ENCODE measurements around the gene CARS1. TPM values are rescaled to one million over a fixed set of nuclear protein-coding genes. Genes with fewer than 3 reads are reported as not detected.

Gene CARS1
- total and polyA plus RNA-seq, 4 donors = 27.3 to 62.3 (median 37.7) TPM

DNA sequence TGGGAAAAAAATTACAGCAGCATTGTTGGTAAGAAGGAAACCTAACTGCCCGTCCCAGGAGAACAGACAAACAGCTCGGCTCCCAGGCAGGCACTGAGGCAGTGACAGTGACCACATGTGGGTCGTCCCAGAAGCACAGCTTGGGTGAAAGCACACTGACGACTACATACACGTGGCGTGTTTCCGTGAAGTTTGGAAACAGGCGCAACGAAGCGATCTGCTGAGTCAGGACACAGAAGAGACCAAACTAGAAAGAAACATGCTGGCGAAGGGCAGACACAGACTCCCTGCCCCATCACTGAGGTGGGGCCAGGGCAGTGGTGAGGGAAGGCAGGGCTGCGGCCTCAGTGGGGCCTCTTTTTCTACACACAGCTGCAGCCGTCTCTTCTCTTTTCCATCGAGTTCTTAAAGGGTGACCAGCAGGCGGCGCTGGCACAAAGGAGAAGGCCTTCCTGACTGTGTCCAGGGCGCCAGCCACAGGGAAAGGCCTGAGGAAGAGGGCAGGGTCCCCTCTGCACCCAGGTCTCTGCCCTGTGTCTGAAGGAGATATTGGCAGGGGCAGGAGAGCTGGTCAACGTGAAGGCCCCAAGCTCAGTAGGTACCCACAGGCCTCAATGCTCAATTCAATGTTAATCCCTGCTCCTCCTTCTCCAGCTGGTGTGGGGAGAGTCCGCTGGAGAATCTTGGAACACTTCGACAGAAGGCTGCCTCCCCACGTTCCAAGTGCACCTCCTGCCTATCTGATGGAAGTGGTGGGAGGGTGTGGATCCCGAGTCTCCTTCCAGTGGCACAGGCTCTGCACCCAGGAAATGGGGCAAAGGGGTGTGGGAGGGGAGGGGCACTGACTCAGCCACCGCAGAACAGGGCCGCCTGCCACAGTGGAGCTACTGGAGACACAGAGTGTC is 19.9 kb downstream of the CARS1 start:
- ATAC-seq (ENCODE audit: insufficient read depth, low FRiP score) (peak; percentile 62), DNase-seq (peak; percentile 66 to 77 (median 73))
- Histone ChIP-seq H3K27me3 (ENCODE audit: control insufficient read depth in 3 of 3, insufficient read depth in 3 of 3, low read length in 2 of 3) (no peaks in the 10 kb centered on the region), H3K36me3 (ENCODE audit: control insufficient read depth in 4 of 4, insufficient read depth in 4 of 4, low read length in 4 of 4) (peaks cover 14 to 55% (median 18%) of the 10 kb centered on the region in 4 donors), H3K4me1 (ENCODE audit: control insufficient read depth in 5 of 5, insufficient read depth in 5 of 5, low read length in 5 of 5) (no peaks in the 10 kb centered on the region), H3K27ac (ENCODE audit: low read depth in 1 of 2, low read length in 1 of 2) (no peak overlapping the region), H3K4me3 (no peak overlapping the region), H3K9ac (ENCODE audit: insufficient read depth in 1 of 2, low read length in 2 of 2) (no peak overlapping the region), H3K9me3 (ENCODE audit: control insufficient read depth in 4 of 4, insufficient read depth in 3 of 4, low read length in 3 of 4) (no peaks in the 10 kb centered on the region)
- WGBS, 2 donors = 59 to 60% methylated on average over 24 of the region's 24 CpGs
- TF ChIP-seq, protein P1, sequence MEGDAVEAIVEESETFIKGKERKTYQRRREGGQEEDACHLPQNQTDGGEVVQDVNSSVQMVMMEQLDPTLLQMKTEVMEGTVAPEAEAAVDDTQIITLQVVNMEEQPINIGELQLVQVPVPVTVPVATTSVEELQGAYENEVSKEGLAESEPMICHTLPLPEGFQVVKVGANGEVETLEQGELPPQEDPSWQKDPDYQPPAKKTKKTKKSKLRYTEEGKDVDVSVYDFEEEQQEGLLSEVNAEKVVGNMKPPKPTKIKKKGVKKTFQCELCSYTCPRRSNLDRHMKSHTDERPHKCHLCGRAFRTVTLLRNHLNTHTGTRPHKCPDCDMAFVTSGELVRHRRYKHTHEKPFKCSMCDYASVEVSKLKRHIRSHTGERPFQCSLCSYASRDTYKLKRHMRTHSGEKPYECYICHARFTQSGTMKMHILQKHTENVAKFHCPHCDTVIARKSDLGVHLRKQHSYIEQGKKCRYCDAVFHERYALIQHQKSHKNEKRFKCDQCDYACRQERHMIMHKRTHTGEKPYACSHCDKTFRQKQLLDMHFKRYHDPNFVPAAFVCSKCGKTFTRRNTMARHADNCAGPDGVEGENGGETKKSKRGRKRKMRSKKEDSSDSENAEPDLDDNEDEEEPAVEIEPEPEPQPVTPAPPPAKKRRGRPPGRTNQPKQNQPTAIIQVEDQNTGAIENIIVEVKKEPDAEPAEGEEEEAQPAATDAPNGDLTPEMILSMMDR (IDR thresholded peaks at IDR 0.05; ENCODE audit: control extremely low read depth, extremely low read depth) = peak; percentile 58

DNA sequence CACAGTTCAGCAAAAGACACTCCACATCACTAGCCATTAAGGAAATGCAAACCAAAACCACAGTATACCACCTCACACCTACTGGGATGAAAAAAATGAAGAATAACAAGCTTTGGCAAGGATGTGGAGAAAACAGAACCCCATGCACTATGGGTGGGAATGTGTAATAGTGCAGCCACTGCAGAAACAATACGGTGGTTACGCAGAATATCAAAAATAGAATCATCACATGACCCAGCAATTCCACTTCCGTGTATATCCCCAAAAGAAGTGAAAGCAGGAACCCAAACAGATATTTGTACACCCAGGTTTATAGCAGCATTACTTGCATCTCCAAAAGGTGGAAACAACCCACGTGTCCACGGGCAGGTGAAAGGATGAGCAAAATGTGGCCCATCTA is 20.8 kb downstream of the CARS1 start:
- ATAC-seq (ENCODE audit: insufficient read depth, low FRiP score) (no peak), DNase-seq (no peak)
- Histone ChIP-seq H3K4me3 (no peak overlapping the region), H3K27ac (ENCODE audit: low read depth in 1 of 2, low read length in 1 of 2) (peak overlapping the region in 1 of 2 donors; percentile 3), H3K4me1 (ENCODE audit: control insufficient read depth in 5 of 5, insufficient read depth in 5 of 5, low read length in 5 of 5) (no peaks in the 10 kb centered on the region), H3K36me3 (ENCODE audit: control insufficient read depth in 4 of 4, insufficient read depth in 4 of 4, low read length in 4 of 4) (peaks cover 14 to 48% (median 18%) of the 10 kb centered on the region in 4 donors), H3K27me3 (ENCODE audit: control insufficient read depth in 3 of 3, insufficient read depth in 3 of 3, low read length in 2 of 3) (no peaks in the 10 kb centered on the region), H3K9me3 (ENCODE audit: control insufficient read depth in 4 of 4, insufficient read depth in 3 of 4, low read length in 3 of 4) (no peaks in the 10 kb centered on the region), H3K9ac (ENCODE audit: insufficient read depth in 1 of 2, low read length in 2 of 2) (no peak overlapping the region)
- TF ChIP-seq, protein P1 (IDR thresholded peaks at IDR 0.05; ENCODE audit: control extremely low read depth, extremely low read depth) = no peak
- 56 to 75% methylated on average over 5 of the region's 5 CpGs for WGBS, 2 donors

DNA sequence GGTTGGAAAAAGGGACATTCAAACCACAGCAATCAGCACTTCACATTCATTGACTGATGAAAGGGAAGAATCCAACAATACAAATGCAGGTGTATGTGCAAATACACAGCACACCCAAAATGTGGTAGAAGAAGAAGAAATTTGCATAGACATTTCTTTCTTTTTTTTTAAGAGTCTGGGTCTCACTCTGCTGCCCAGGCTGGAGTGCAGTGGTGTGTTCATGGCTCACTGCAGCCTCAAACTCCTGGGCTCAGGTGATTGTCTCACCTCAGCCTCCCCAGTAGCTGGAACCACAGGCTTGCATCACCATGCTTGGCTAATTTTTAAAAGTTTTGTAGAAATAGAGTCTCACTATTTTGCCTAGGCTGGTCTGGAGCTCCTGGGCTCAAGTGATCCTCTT is 21.9 kb downstream of the CARS1 start:
- H3K9ac ChIP-seq (ENCODE audit: insufficient read depth in 1 of 2, low read length in 2 of 2) = no peak overlapping the region
- peaks cover 14 to 40% (median 17%) of the 10 kb centered on the region in 4 donors for H3K36me3 ChIP-seq (ENCODE audit: control insufficient read depth in 4 of 4, insufficient read depth in 4 of 4, low read length in 4 of 4)
- H3K27ac ChIP-seq (ENCODE audit: low read depth in 1 of 2, low read length in 1 of 2) = no peak overlapping the region
- H3K4me3 ChIP-seq = no peak overlapping the region
- no peak for DNase-seq
- TF ChIP-seq, protein P1 (IDR thresholded peaks at IDR 0.05; ENCODE audit: control extremely low read depth, extremely low read depth) = no peak
- no peaks in the 10 kb centered on the region for H3K27me3 ChIP-seq (ENCODE audit: control insufficient read depth in 3 of 3, insufficient read depth in 3 of 3, low read length in 2 of 3)
- H3K4me1 ChIP-seq (ENCODE audit: control insufficient read depth in 5 of 5, insufficient read depth in 5 of 5, low read length in 5 of 5) = peaks cover 0 to 1% (median 0%) of the 10 kb centered on the region in 5 donors
- no peaks in the 10 kb centered on the region for H3K9me3 ChIP-seq (ENCODE audit: control insufficient read depth in 4 of 4, insufficient read depth in 3 of 4, low read length in 3 of 4)
- no peak for ATAC-seq (ENCODE audit: insufficient read depth, low FRiP score)

Measured in lung (tissue), 12 donors.